ENCODE data around the gene SKIL.

DNA sequence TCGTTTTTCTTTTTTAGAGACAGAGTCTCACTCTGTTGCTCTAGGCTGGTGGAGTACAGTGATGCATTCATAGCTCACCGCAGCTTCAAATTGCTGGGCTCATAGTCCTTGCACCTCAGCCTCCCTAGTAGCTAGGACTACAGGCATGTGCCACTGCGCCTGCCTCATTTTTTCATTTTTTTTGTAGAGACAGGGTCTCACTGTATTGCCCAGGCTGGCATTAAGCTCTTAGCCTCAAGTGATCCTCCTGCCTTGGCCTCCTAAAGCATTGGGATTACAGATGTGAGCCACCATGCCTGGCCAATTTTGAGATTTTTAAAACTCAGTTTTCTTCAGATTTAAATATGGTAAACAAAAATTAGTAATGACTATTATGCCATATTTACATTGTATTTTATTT, 29.0 kb downstream of the SKIL start:
- TF ChIP-seq, protein P1, sequence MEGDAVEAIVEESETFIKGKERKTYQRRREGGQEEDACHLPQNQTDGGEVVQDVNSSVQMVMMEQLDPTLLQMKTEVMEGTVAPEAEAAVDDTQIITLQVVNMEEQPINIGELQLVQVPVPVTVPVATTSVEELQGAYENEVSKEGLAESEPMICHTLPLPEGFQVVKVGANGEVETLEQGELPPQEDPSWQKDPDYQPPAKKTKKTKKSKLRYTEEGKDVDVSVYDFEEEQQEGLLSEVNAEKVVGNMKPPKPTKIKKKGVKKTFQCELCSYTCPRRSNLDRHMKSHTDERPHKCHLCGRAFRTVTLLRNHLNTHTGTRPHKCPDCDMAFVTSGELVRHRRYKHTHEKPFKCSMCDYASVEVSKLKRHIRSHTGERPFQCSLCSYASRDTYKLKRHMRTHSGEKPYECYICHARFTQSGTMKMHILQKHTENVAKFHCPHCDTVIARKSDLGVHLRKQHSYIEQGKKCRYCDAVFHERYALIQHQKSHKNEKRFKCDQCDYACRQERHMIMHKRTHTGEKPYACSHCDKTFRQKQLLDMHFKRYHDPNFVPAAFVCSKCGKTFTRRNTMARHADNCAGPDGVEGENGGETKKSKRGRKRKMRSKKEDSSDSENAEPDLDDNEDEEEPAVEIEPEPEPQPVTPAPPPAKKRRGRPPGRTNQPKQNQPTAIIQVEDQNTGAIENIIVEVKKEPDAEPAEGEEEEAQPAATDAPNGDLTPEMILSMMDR (IDR thresholded peaks at IDR 0.05): no peak
- no peak for TF ChIP-seq POLR2A (IDR thresholded peaks at IDR 0.05)
